Gastroesophageal sphincter (tissue), 3 donors: ENCODE data around the gene ZIC4.

Source experiments
- CTCF ChIP-seq, 4 experiments: fragments of 200-600 bp in 2 of 4; fragments of 450-650 bp in 2 of 4; sonication (generic) in 1 of 4; IDR thresholded peaks; one replicate each; pipeline ENCODE4 v1.5.1; 2017 to 2019; ENCODE audit warnings: antibody characterized with exemption in 4 of 4, mild to moderate bottlenecking in 2 of 4, moderate library complexity in 2 of 4
- EP300 ChIP-seq: sonication (generic); formaldehyde crosslinking; IDR thresholded peaks from one replicate; pipeline ENCODE4 v1.6.1; 2017; ENCODE audit warnings: antibody characterized with exemption, mild to moderate bottlenecking
- POLR2A ChIP-seq, 2 donors: fragments of 450-650 bp; IDR thresholded peaks; one replicate each; pipeline ENCODE4 v1.6.1; 2017; ENCODE audit warnings: antibody characterized with exemption in 2 of 2, mild to moderate bottlenecking in 2 of 2, moderate library complexity in 1 of 2
- POLR2AphosphoS5 ChIP-seq: sonication (generic); formaldehyde crosslinking; IDR thresholded peaks from one replicate; pipeline ENCODE4 v1.6.1; 2017; ENCODE audit warnings: antibody characterized with exemption

GRCh38 chr3:147410526-147411237 is 4.3 kb upstream of the ZIC4 start:
- TF ChIP-seq CTCF (IDR thresholded peaks at IDR 0.05) (no peak), POLR2AphosphoS5 (no peak), EP300 (no peak), POLR2A (IDR thresholded peaks at IDR 0.05) (no peak)
